Gastrocnemius medialis (tissue), 4 donors: ENCODE measurements around the gene PTPRN2.

ENCODE experiments used
- POLR2A ChIP-seq, 2 donors: fragments of 450-650 bp; IDR thresholded peaks; one replicate each; pipeline ENCODE4 v1.6.1; 2017; ENCODE audit warnings: antibody characterized with exemption in 2 of 2, mild to moderate bottlenecking in 2 of 2, moderate library complexity in 2 of 2
- TF ChIP-seq, protein P1 (sequence below), 5 experiments: fragments of 450-650 bp in 3 of 5; fragments of 200-600 bp in 2 of 5; sonication (generic) in 2 of 5; IDR thresholded peaks in 4 of 5; conservative IDR thresholded peaks in 1 of 5; 1 replicate in 4 of 5; 2 replicates in 1 of 5; pipeline ENCODE4 v1.5.1; 2016 to 2019; ENCODE audit warnings: antibody characterized with exemption in 5 of 5, mild to moderate bottlenecking in 3 of 5, moderate library complexity in 3 of 5

DNA sequence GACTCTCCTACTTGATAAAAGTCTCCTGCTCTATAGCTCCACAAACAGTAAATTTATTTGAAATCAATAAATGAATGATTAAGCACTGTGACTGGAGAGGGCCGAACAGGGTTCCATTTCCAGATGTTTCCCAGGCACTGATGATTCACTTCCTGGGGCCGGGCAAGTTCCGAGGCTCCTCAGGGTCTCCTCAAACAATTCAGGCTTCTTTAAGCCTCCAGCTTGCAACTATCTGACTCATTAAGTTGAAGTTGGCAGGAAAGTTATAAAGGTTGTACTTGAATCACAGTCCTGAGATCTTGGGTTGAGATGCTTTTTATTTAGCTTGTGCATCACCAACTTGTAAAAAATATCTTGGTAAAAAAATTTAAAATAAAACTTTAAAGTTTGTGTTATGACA lies 637.9 kb downstream of the PTPRN2 start:
- no peak for TF ChIP-seq POLR2A (IDR thresholded peaks at IDR 0.05)
- TF ChIP-seq, protein P1, sequence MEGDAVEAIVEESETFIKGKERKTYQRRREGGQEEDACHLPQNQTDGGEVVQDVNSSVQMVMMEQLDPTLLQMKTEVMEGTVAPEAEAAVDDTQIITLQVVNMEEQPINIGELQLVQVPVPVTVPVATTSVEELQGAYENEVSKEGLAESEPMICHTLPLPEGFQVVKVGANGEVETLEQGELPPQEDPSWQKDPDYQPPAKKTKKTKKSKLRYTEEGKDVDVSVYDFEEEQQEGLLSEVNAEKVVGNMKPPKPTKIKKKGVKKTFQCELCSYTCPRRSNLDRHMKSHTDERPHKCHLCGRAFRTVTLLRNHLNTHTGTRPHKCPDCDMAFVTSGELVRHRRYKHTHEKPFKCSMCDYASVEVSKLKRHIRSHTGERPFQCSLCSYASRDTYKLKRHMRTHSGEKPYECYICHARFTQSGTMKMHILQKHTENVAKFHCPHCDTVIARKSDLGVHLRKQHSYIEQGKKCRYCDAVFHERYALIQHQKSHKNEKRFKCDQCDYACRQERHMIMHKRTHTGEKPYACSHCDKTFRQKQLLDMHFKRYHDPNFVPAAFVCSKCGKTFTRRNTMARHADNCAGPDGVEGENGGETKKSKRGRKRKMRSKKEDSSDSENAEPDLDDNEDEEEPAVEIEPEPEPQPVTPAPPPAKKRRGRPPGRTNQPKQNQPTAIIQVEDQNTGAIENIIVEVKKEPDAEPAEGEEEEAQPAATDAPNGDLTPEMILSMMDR (IDR thresholded peaks at IDR 0.05 in 4 of 5, conservative IDR thresholded peaks at IDR 0.05 in 1 of 5): no peak
